ENCODE measurements around the gene STARD5. TPM values are rescaled to one million over a fixed set of nuclear protein-coding genes. Genes with fewer than 3 reads are reported as not detected.

Gene STARD5
- 5.4 to 5.9 TPM (median 5.8 TPM) in 3 replicates for total RNA-seq

GRCh38 chr15:81323944-81324881, at the start of gene STARD5:
Gene STARD5, minus strand, starts transcription at chr15:81324141. Its CDS starts 42 bp downstream, at chr15:81324099.
- H3K27ac Mint-ChIP-seq, result peak within 1 kb of the TSS; percentile 78
- no peaks in the 10 kb centered on the region for H3K9me3 Mint-ChIP-seq
- H3K4me1 Mint-ChIP-seq, result peaks cover 28% of the 10 kb centered on the region

DNA sequence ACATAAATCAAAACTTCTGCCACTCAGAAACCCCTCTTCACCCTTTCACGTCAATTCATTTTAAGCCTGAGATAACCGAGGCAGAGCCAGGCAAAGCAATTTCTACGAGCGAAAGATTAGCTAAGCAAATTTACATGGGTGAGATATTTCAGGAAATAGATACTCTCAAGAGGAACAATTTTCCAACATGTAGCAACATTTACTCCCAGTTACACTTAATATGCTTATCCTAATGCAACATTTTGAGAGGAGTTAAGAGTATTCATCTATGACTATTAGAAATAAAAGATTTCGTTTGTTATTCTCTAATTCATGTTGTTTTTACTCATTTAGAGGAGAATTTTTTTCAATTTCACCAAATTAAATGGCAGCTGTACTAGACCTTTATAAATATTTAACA, 49.2 kb upstream of the STARD5 start:
- Mint-ChIP-seq H3K4me3 (no peak overlapping the region), H3K27me3 (ENCODE audit: low read depth) (peaks cover under 1% of the 10 kb centered on the region), H3K36me3 (no peaks in the 10 kb centered on the region), H3K9me3 (no peaks in the 10 kb centered on the region), H3K27ac (no peak overlapping the region), H3K4me1 (peaks cover 4% of the 10 kb centered on the region)
- no peak for DNase-seq (ENCODE audit: low spot score in 2 of 2, unreplicated experiment in 2 of 2)
- no peak for TF ChIP-seq CTCF (IDR thresholded peaks at IDR 0.05; ENCODE audit: unreplicated experiment)

More at GRCh38 chr15:81323944-81324881, at the start of gene STARD5:
- Mint-ChIP-seq H3K27me3 (ENCODE audit: low read depth) (peaks cover 2% of the 10 kb centered on the region), H3K4me3 (peak within 1 kb of the TSS; percentile 96), H3K36me3 (no peaks in the 10 kb centered on the region)
- no peak for TF ChIP-seq CTCF (IDR thresholded peaks at IDR 0.05; ENCODE audit: unreplicated experiment)
- DNase-seq (ENCODE audit: low spot score in 2 of 2, unreplicated experiment in 2 of 2), result peak; percentile 96 to 97

GRCh38 chr15:81372575-81372974, 48.6 kb upstream of the STARD5 start:
- no peaks in the 10 kb centered on the region for H3K9me3 Mint-ChIP-seq
- H3K36me3 Mint-ChIP-seq, result no peaks in the 10 kb centered on the region
- peaks cover 2% of the 10 kb centered on the region for H3K27me3 Mint-ChIP-seq (ENCODE audit: low read depth)
- no peak overlapping the region for H3K27ac Mint-ChIP-seq
- DNase-seq (ENCODE audit: low spot score in 2 of 2, unreplicated experiment in 2 of 2), result no peak
- no peak for TF ChIP-seq CTCF (IDR thresholded peaks at IDR 0.05; ENCODE audit: unreplicated experiment)
- H3K4me1 Mint-ChIP-seq, result peaks cover 4% of the 10 kb centered on the region
- no peak overlapping the region for H3K4me3 Mint-ChIP-seq

DNA sequence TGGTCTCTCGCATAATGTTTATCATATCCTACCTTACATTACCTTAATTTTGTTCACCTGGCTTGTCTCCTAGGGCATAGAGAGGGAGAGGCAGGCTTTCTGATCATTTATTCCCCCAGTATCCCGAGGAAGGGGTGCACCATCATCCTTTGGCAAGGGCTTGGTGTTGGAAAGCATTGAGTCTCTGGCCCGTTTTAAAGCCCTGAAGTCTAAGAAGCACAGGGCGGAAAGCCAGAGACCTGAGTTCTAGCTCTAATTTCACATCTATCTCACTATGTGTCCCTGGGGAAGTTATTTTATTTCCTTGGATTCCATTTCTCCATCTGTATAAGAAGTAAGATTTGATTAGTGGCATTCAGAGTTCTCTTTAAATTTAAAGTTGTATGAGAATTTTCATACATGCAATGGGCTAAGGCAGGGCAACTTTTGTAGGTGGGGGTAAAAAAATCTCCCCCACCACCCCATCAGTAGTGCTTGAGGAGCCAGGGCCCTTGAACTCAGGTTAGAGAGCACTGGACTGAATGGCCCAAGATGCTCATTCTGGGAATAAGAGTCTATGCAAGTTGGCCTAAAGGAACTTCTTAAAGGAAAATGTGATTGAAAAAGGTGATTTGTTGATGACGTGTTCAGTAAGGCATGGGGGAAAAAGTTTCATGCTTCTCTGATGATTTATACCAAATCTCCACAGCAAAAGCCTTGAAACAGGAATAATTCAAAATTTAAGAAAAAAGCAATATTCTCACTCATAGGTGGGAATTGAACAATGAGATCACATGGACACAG, 40.0 kb upstream of the STARD5 start:
- H3K4me3 Mint-ChIP-seq, result no peak overlapping the region
- peaks cover 13% of the 10 kb centered on the region for H3K27me3 Mint-ChIP-seq (ENCODE audit: low read depth)
- TF ChIP-seq CTCF (IDR thresholded peaks at IDR 0.05; ENCODE audit: unreplicated experiment), result no peak
- H3K27ac Mint-ChIP-seq, result no peak overlapping the region
- peaks cover 5% of the 10 kb centered on the region for H3K9me3 Mint-ChIP-seq
- no peak for DNase-seq (ENCODE audit: low spot score in 2 of 2, unreplicated experiment in 2 of 2)
- no peaks in the 10 kb centered on the region for H3K36me3 Mint-ChIP-seq
- no peaks in the 10 kb centered on the region for H3K4me1 Mint-ChIP-seq

GRCh38 chr15:81363276-81363675, 39.3 kb upstream of the STARD5 start:
- Mint-ChIP-seq H3K27ac (no peak overlapping the region), H3K36me3 (no peaks in the 10 kb centered on the region)

More at GRCh38 chr15:81363276-81363675, 39.3 kb upstream of the STARD5 start:
- peaks cover 17% of the 10 kb centered on the region for H3K27me3 Mint-ChIP-seq (ENCODE audit: low read depth)
- H3K4me1 Mint-ChIP-seq, result no peaks in the 10 kb centered on the region
- peaks cover 5% of the 10 kb centered on the region for H3K9me3 Mint-ChIP-seq
- no peak overlapping the region for H3K4me3 Mint-ChIP-seq
- no peak for DNase-seq (ENCODE audit: low spot score in 2 of 2, unreplicated experiment in 2 of 2)
- TF ChIP-seq CTCF (IDR thresholded peaks at IDR 0.05; ENCODE audit: unreplicated experiment), result no peak

All from mesothelial cell of epicardium (in vitro differentiated cells).